Smooth muscle cell (in vitro differentiated cells): Measurements from ENCODE around the gene SLC25A39. TPM values are rescaled to one million over a fixed set of nuclear protein-coding genes. Genes with fewer than 3 reads are reported as not detected.
A peak's percentile ranks its signal among the peaks of the same experiment; 100 is the strongest.
"Not testable (repeated sequence)": the region's sequence is repeated elsewhere in the genome, so short reads cannot be mapped to it uniquely, and the experiment has no call there.

ENCODE experiments used
- DNase-seq: peaks from one replicate; lab custom pipeline; 2025; ENCODE audit not compliant: unreplicated experiment; lab: John Stamatoyannopoulos, UW
- H2AFZ ChIP-seq: fragments of 200-600 bp; sonication (generic); 2 replicates; pipeline ENCODE4 v1.6.0; 2016; ENCODE audit warnings: antibody characterized with exemption, low read depth, mild to moderate bottlenecking
- H3F3A ChIP-seq: fragments of 200-600 bp; sonication (generic); 2 replicates; pipeline ENCODE4 v1.6.0; 2017; ENCODE audit warnings: antibody characterized with exemption, low read depth
- H3K27ac ChIP-seq: fragments of 200-600 bp; sonication (generic); 2 replicates; pipeline ENCODE4 v1.5.1; 2016; ENCODE audit warnings: low read depth, mild to moderate bottlenecking
- H3K27me3 ChIP-seq: fragments of 200-600 bp; sonication (generic); 2 replicates; pipeline ENCODE4 v1.6.1; 2016; ENCODE audit warnings: low read depth, mild to moderate bottlenecking
- H3K36me3 ChIP-seq: fragments of 200-600 bp; sonication (generic); 2 replicates; pipeline ENCODE4 v1.5.1; 2016; ENCODE audit warnings: low read depth
- H3K4me1 ChIP-seq: fragments of 200-600 bp; sonication (generic); 2 replicates; pipeline ENCODE4 v1.5.1; 2016; ENCODE audit warnings: low read depth
- H3K4me2 ChIP-seq: fragments of 200-600 bp; sonication (generic); 2 replicates; pipeline ENCODE4 v1.6.0; 2016; ENCODE audit warnings: mild to moderate bottlenecking
- H3K4me3 ChIP-seq: fragments of 200-600 bp; sonication (generic); 2 replicates; pipeline ENCODE4 v1.5.1; 2016; ENCODE audit warnings: mild to moderate bottlenecking
- H3K79me2 ChIP-seq: fragments of 200-600 bp; sonication (generic); 2 replicates; pipeline ENCODE4 v1.6.0; 2016; ENCODE audit warnings: low read depth, mild to moderate bottlenecking
- H3K9ac ChIP-seq: fragments of 200-600 bp; sonication (generic); 2 replicates; pipeline ENCODE4 v1.6.0; 2016; ENCODE audit warnings: low read depth
- H3K9me3 ChIP-seq: fragments of 200-600 bp; sonication (generic); replicated peaks from 2 replicates; pipeline ENCODE4 v1.5.1; 2016; ENCODE audit warnings: low read depth
- H4K20me1 ChIP-seq: fragments of 200-600 bp; sonication (generic); 2 replicates; pipeline ENCODE4 v1.6.0; 2016; ENCODE audit warnings: low read depth
- CTCF ChIP-seq: fragments of 200-600 bp; sonication (generic); IDR thresholded peaks from 2 replicates; pipeline ENCODE4 v1.5.1; 2017; ENCODE audit warnings: borderline replicate concordance, mild to moderate bottlenecking, antibody characterized with exemption; ENCODE audit not compliant: insufficient read depth, poor library complexity, severe bottlenecking
- WGBS: methylation state at CpG from one replicate; pipeline ENCODE4 v1.1.7; 2016; ENCODE audit warnings: low lambda C conversion rate; 5-methylcytosine and 5-hydroxymethylcytosine counted together
- polyA plus RNA-seq: library from polyadenylated mRNA; unstranded; fragments of >200 nt; fragmentation: Nextera tagmentation; extraction: Ambion mirVana; gene quantifications from 2 replicates; pipeline ENCODE4 v1.2.1, GENCODE V29; 2016
- total RNA-seq: library from RNA; depleted of rRNA; stranded (reverse); fragments of >200 nt; gene quantifications from 2 replicates; pipeline ENCODE4 v1.2.3, GENCODE V29; 2014

SLC25A39 gene
- total and polyA plus RNA-seq, 2 experiments from 2014 or later: 106 to 147 TPM

GRCh38 chr17:44334315-44334714, 9.7 kb upstream of the SLC25A39 start:
- Histone ChIP-seq H3K27me3 (no peaks in the 10 kb centered on the region), H3K27ac (no peak overlapping the region), H3K4me2 (no peak overlapping the region), H3K9me3 (no peaks in the 10 kb centered on the region), H3K79me2 (no peaks in the 10 kb centered on the region), H3F3A (no peaks in the 10 kb centered on the region), H2AFZ (no peak overlapping the region), H3K4me3 (no peak overlapping the region), H4K20me1 (no peaks in the 10 kb centered on the region), H3K4me1 (no peaks in the 10 kb centered on the region), H3K9ac (no peak overlapping the region), H3K36me3 (no peaks in the 10 kb centered on the region)
- whole genome bisulfite sequencing: 60% methylated on average over 2 of the region's 2 CpGs
- DNase-seq: no peak
- TF ChIP-seq CTCF: no peak

- H3K27me3 ChIP-seq: no peaks in the 10 kb centered on the region
- H3K36me3 ChIP-seq: no peaks in the 10 kb centered on the region
- no peak for TF ChIP-seq CTCF
- no peaks in the 10 kb centered on the region for H3F3A ChIP-seq
- no peaks in the 10 kb centered on the region for H4K20me1 ChIP-seq
- H2AFZ ChIP-seq: no peak overlapping the region
- WGBS: 87% methylated on average over 5 of the region's 5 CpGs
- no peak overlapping the region for H3K9ac ChIP-seq
- H3K4me2 ChIP-seq: no peak overlapping the region
- H3K9me3 ChIP-seq: no peaks in the 10 kb centered on the region
- no peaks in the 10 kb centered on the region for H3K79me2 ChIP-seq
- no peak for DNase-seq
- H3K4me3 ChIP-seq: no peak overlapping the region
- H3K4me1 ChIP-seq: no peaks in the 10 kb centered on the region
- H3K27ac ChIP-seq: no peak overlapping the region
Measured at GRCh38 chr17:44333371-44333770, 8.7 kb upstream of the SLC25A39 start.

- no peaks in the 10 kb centered on the region for H3K79me2 ChIP-seq
- no peak overlapping the region for H2AFZ ChIP-seq
- H3F3A ChIP-seq: no peaks in the 10 kb centered on the region
- no peaks in the 10 kb centered on the region for H3K27me3 ChIP-seq
- no peak overlapping the region for H3K4me2 ChIP-seq
- H3K4me3 ChIP-seq: no peak overlapping the region
- 15% methylated on average over 7 of the region's 7 CpGs for WGBS
- no peak overlapping the region for H3K9ac ChIP-seq
- H4K20me1 ChIP-seq: no peaks in the 10 kb centered on the region
- peak; percentile 76 for TF ChIP-seq CTCF
- peak; percentile 16 for DNase-seq
- no peak overlapping the region for H3K27ac ChIP-seq
- peaks cover 3% of the 10 kb centered on the region for H3K4me1 ChIP-seq
- H3K36me3 ChIP-seq: no peaks in the 10 kb centered on the region
- H3K9me3 ChIP-seq: no peaks in the 10 kb centered on the region
Measured at GRCh38 chr17:44331249-44331760, 6.7 kb upstream of the SLC25A39 start.

GRCh38 chr17:44330263-44330662, 5.6 kb upstream of the SLC25A39 start:
- not testable (repeated sequence) for H3K36me3 ChIP-seq, DNase-seq, H3K9ac ChIP-seq, H3K27me3 ChIP-seq, H3F3A ChIP-seq, H2AFZ ChIP-seq, H3K27ac ChIP-seq, H3K79me2 ChIP-seq, H3K9me3 ChIP-seq, H4K20me1 ChIP-seq, H3K4me1 ChIP-seq, H3K4me3 ChIP-seq, H3K4me2 ChIP-seq
- WGBS: 96% methylated on average over 5 of the region's 5 CpGs

GRCh38 chr17:44329516-44329915, 4.9 kb upstream of the SLC25A39 start:
- 92% methylated on average over 7 of the region's 7 CpGs for WGBS
- H2AFZ ChIP-seq, H4K20me1 ChIP-seq, H3K4me3 ChIP-seq, H3K4me2 ChIP-seq, H3K9me3 ChIP-seq, H3F3A ChIP-seq, H3K36me3 ChIP-seq, H3K79me2 ChIP-seq, H3K4me1 ChIP-seq, H3K27me3 ChIP-seq, H3K27ac ChIP-seq, H3K9ac ChIP-seq, DNase-seq: not testable (repeated sequence)
